HepG2 (cell line): Measurements from ENCODE around the gene MYBPC2. TPM values are rescaled to one million over a fixed set of nuclear protein-coding genes. Genes with fewer than 3 reads are reported as not detected.

Source experiments
- AFF4 ChIP-seq: sonication (generic); formaldehyde crosslinking; IDR thresholded peaks from 2 replicates; pipeline ENCODE4 v1.4.0; 2020; ENCODE audit warnings: missing genetic modification reagents
- FOXA3 ChIP-seq: IDR thresholded peaks from 2 replicates; pipeline ENCODE4 v1.6.1; 2016; ENCODE audit warnings: missing genetic modification reagents, missing compliant biosample characterization
- MAZ ChIP-seq, 2 experiments: sonication (generic) in 1 of 2; formaldehyde crosslinking in 1 of 2; IDR thresholded peaks; 2 replicates each; pipeline versions ENCODE4 v1.5.0 to v1.6.1; 2012 to 2020; ENCODE audit warnings: low read depth in 2 of 2, mild to moderate bottlenecking in 2 of 2, borderline replicate concordance in 1 of 2, improper control_type of control experiment in 1 of 2, low read length in 1 of 2, missing genetic modification reagents in 1 of 2, moderate library complexity in 1 of 2
- NCOA5 ChIP-seq: sonication (generic); formaldehyde crosslinking; IDR thresholded peaks from 2 replicates; pipeline ENCODE4 v1.4.0; 2020; ENCODE audit warnings: missing genetic modification reagents
- PHF21A ChIP-seq: sonication (generic); formaldehyde crosslinking; IDR thresholded peaks from 2 replicates; pipeline ENCODE4 v1.5.0; 2020; ENCODE audit warnings: mild to moderate bottlenecking, missing genetic modification reagents
- PLRG1 ChIP-seq: fragments of 450-650 bp; conservative IDR thresholded peaks from 2 replicates; pipeline ENCODE4 v1.6.1; 2016
- REST ChIP-seq, 2 experiments: IDR thresholded peaks; 2 replicates each; pipeline ENCODE4 v1.6.1; 2011 to 2012; ENCODE audit warnings: low read length in 2 of 2, borderline replicate concordance in 1 of 2, low read depth in 1 of 2, mild to moderate bottlenecking in 1 of 2, moderate library complexity in 1 of 2
- RFX1 ChIP-seq: fragments of 450-650 bp; IDR thresholded peaks from 2 replicates; pipeline ENCODE4 v1.6.1; 2017
- SMYD3 ChIP-seq: sonication (generic); formaldehyde crosslinking; IDR thresholded peaks from 2 replicates; pipeline ENCODE4 v1.8.1; 2023; ENCODE audit warnings: mild to moderate bottlenecking, missing genetic modification reagents
- SRSF4 ChIP-seq: fragments of 200-400 bp; formaldehyde crosslinking; IDR thresholded peaks from one replicate; pipeline ENCODE4 v1.6.1; 2018; ENCODE audit warnings: mild to moderate bottlenecking, low read depth, low read length, moderate library complexity; ENCODE audit not compliant: poor library complexity, severe bottlenecking
- ZFAT ChIP-seq: sonication (generic); formaldehyde crosslinking; conservative IDR thresholded peaks from 2 replicates; pipeline ENCODE4 v1.8.1; 2023; ENCODE audit warnings: missing genetic modification reagents, inconsistent platforms
- ZFP91 ChIP-seq: sonication (generic); formaldehyde crosslinking; IDR thresholded peaks from 2 replicates; pipeline ENCODE4 v1.9.0; 2022; ENCODE audit warnings: missing genetic modification reagents, mild to moderate bottlenecking, borderline replicate concordance
- ZFX ChIP-seq: sonication (generic); formaldehyde crosslinking; IDR thresholded peaks from 2 replicates; pipeline ENCODE4 v1.4.0; 2020; ENCODE audit warnings: mild to moderate bottlenecking, low read depth, missing genetic modification reagents, moderate library complexity
- ZNF12 ChIP-seq: sonication (generic); formaldehyde crosslinking; IDR thresholded peaks from 2 replicates; pipeline ENCODE4 v1.5.0; 2020; ENCODE audit warnings: missing genetic modification reagents
- ZNF20 ChIP-seq: sonication (generic); formaldehyde crosslinking; IDR thresholded peaks from 2 replicates; pipeline ENCODE4 v1.4.0; 2020; ENCODE audit warnings: mild to moderate bottlenecking, moderate library complexity, missing genetic modification reagents
- ZNF724P ChIP-seq: sonication (generic); formaldehyde crosslinking; IDR thresholded peaks from 2 replicates; pipeline ENCODE4 v1.8.0; 2022; ENCODE audit warnings: missing genetic modification reagents, borderline replicate concordance
- ZNF776 ChIP-seq: sonication (generic); formaldehyde crosslinking; IDR thresholded peaks from 2 replicates; pipeline ENCODE4 v1.4.0; 2020; ENCODE audit warnings: mild to moderate bottlenecking, missing genetic modification reagents
- polyA plus RNA-seq, 8 experiments: library from polyadenylated mRNA; depleted of rRNA in 3 of 8; stranded (reverse) in 7 of 8; unstranded in 1 of 8; fragments of >200 nt; fragmentation: Illumina TruSeq in 4 of 8; extraction: Trizol in 4 of 8; gene quantifications; 2 replicates each; pipeline versions ENCODE4 v1.2.1 to v1.2.3, GENCODE V29; 2011 to 2016; ENCODE audit warnings: low read depth in 4 of 8, missing spikeins in 1 of 8, mixed read lengths in 1 of 8; ENCODE audit not compliant: insufficient read depth in 1 of 8
- total RNA-seq, 5 experiments: library from RNA; depleted of rRNA; stranded (reverse); fragments of >200 nt; fragmentation: Illumina TruSeq; extraction: Trizol; gene quantifications; 2 replicates each; pipeline ENCODE4 v1.2.3, GENCODE V29; 2016; ENCODE audit warnings: low read depth in 1 of 5
- TF ChIP-seq, protein P1 (sequence below): sonication (generic); formaldehyde crosslinking; IDR thresholded peaks from 2 replicates; pipeline ENCODE4 v1.4.0; 2020; ENCODE audit warnings: missing genetic modification reagents, borderline replicate concordance

Gene MYBPC2
- total and polyA plus RNA-seq, 2 of the 13 experiments (the other 11 are each of a cell fraction or from before 2014, with no cell fraction given): not detected

- TF ChIP-seq FOXA3 (no peak), PLRG1 (no peak), AFF4 (no peak), PHF21A (CRISPR knock-in tag) (no peak), ZNF12 (CRISPR knock-in tag) (no peak), ZFP91 (peak; percentile 30; the same call in 1 of the 2 replicates), REST (IDR thresholded peaks at IDR 0.05; ENCODE audit: borderline replicate concordance in 1 of 2, low read depth in 1 of 2, low read length in 2 of 2) (no peak), SRSF4 (no peak), SMYD3 (no peak), ZNF20 (CRISPR knock-in tag) (no peak), ZNF776 (CRISPR knock-in tag) (no peak), NCOA5 (no peak), RFX1 (no peak), MAZ (IDR thresholded peaks at IDR 0.05; ENCODE audit: borderline replicate concordance, low read depth, low read length) (no peak), MAZ (CRISPR knock-in tag; IDR thresholded peaks at IDR 0.05; ENCODE audit: low read depth) (no peak), ZFAT (no peak), ZFX (CRISPR knock-in tag) (peak; percentile 70), ZNF724P (no peak)
- TF ChIP-seq, protein P1, sequence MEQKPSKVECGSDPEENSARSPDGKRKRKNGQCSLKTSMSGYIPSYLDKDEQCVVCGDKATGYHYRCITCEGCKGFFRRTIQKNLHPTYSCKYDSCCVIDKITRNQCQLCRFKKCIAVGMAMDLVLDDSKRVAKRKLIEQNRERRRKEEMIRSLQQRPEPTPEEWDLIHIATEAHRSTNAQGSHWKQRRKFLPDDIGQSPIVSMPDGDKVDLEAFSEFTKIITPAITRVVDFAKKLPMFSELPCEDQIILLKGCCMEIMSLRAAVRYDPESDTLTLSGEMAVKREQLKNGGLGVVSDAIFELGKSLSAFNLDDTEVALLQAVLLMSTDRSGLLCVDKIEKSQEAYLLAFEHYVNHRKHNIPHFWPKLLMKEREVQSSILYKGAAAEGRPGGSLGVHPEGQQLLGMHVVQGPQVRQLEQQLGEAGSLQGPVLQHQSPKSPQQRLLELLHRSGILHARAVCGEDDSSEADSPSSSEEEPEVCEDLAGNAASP (CRISPR knock-in tag): peak; percentile 30; the same call in 1 of the 2 replicates
Observed at GRCh38 chr19:50496189-50497021, 63.7 kb downstream of the MYBPC2 start (continued).
